ENCODE results near the gene PIGM. TPM values are rescaled to one million over a fixed set of nuclear protein-coding genes. Genes with fewer than 3 reads are reported as not detected.

PIGM gene
- total and polyA plus RNA-seq, 8 donors: 7.0 to 13.2 (median 12.0) TPM

DNA sequence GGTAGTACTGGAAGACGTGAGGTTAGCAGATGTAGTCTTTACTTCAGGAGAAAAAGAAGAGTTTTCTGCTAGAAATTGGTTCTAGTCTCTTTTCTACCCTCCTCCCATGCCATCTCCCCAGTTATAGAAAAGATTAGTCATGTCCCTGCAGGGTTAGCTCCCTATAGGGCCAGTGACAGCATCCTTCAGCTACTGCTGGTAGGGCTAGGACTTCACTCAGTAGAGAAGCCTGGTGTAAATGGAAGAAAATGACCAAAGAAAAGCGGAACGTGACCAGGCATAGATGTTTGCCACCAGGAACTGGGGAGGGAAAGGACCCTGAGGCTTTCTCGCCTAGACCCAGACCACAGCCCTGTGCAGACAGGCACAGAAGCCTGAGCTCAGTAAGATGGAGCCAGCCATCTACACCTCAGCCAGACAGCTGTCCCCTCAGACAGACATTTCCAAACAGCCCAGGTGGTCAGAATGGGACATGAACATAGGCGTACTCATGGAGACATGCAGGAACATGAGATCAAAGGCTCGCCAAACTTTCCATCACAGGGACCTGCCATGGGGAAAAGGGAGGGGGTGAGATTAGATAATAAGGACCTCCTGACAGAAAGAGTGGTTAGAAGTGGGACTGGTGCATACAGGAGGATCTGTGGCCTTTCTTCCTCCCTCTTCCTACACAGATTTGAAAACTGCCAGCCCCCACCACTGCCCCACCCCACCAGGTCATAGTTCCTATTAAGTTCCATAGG is 54.3 kb downstream of the PIGM start:
- Histone ChIP-seq H3K9me3 (no peaks in the 10 kb centered on the region), H3K36me3 (no peaks in the 10 kb centered on the region), H3K4me3 (no peak overlapping the region), H3K27ac (no peak overlapping the region), H3K27me3 (peaks cover 0 to 27% of the 10 kb centered on the region in 2 donors), H3K4me1 (no peaks in the 10 kb centered on the region)
- no peak for DNase-seq
- ATAC-seq: no peak
- TF ChIP-seq CTCF (IDR thresholded peaks at IDR 0.05): no peak
- intact Hi-C loops (cut with DNase I): no loop called here

Other genes with a start within 250 kb of the PIGM start
- gene FCRL6, start 229.6 kb downstream of the PIGM start, total RNA-seq: 1 to 10 TPM in 1 of 2 donors, under 1 TPM in 1; 0.73 to 2.2 TPM
- gene FCRL6, start 229.6 kb downstream of the PIGM start, polyA plus RNA-seq (ENCODE audit: insufficient read length in 6 of 6): under 1 TPM; 0.38 to 0.63 (median 0.44) TPM
- gene SLAMF8, start 205.1 kb downstream of the PIGM start, total RNA-seq: 10 to 100 TPM; 15.2 to 41.3 TPM
- gene SLAMF8, start 205.1 kb downstream of the PIGM start, polyA plus RNA-seq (ENCODE audit: insufficient read length in 6 of 6): 1 to 10 TPM in 2 of 6 donors, under 1 TPM in 4; 0.28 to 1.4 (median 0.52) TPM
- gene VSIG8, start 169.3 kb downstream of the PIGM start, total RNA-seq: not detected
- gene VSIG8, start 169.3 kb downstream of the PIGM start, polyA plus RNA-seq (ENCODE audit: insufficient read length in 6 of 6): under 1 TPM in 2 of 6 donors, not detected in 4; 0.10 to 0.14 TPM
- gene CFAP45, start 131.8 kb downstream of the PIGM start, total RNA-seq: 1 to 10 TPM; 1.1 to 4.7 TPM
- gene CFAP45, start 131.8 kb downstream of the PIGM start, polyA plus RNA-seq (ENCODE audit: insufficient read length in 6 of 6): 10 to 100 TPM in 1 of 6 donors, 1 to 10 TPM in 5; 2.6 to 12.4 (median 8.2) TPM
- 100 to 1,000 TPM; 565 to 617 TPM for gene TAGLN2, start 106.5 kb downstream of the PIGM start, total RNA-seq
- gene TAGLN2, start 106.5 kb downstream of the PIGM start, polyA plus RNA-seq (ENCODE audit: insufficient read length in 6 of 6): 100 to 1,000 TPM; 301 to 479 (median 330) TPM
- gene IGSF9, start 86.4 kb downstream of the PIGM start, total RNA-seq: 1 to 10 TPM; 2.8 to 3.0 TPM
- gene IGSF9, start 86.4 kb downstream of the PIGM start, polyA plus RNA-seq (ENCODE audit: insufficient read length in 6 of 6): 10 to 100 TPM; 12.2 to 16.9 (median 14.6) TPM
- not detected for gene SLAMF9, start 77.8 kb downstream of the PIGM start, total RNA-seq
- not detected for gene SLAMF9, start 77.8 kb downstream of the PIGM start, polyA plus RNA-seq (ENCODE audit: insufficient read length in 6 of 6)
- gene KCNJ10, start 38.2 kb upstream of the PIGM start, total RNA-seq: under 1 TPM in 1 of 2 donors, not detected in 1; 0.58 TPM
- gene KCNJ10, start 38.2 kb upstream of the PIGM start, polyA plus RNA-seq (ENCODE audit: insufficient read length in 6 of 6): under 1 TPM; 0.27 to 0.72 (median 0.50) TPM
- not detected for gene KCNJ9, start 49.5 kb upstream of the PIGM start, total RNA-seq
- gene KCNJ9, start 49.5 kb upstream of the PIGM start, polyA plus RNA-seq (ENCODE audit: insufficient read length in 6 of 6): under 1 TPM in 3 of 6 donors, not detected in 3; 0.04 to 0.10 (median 0.08) TPM
- gene IGSF8, start 66.6 kb upstream of the PIGM start, total RNA-seq: 10 to 100 TPM; 27.5 to 38.3 TPM
- 10 to 100 TPM; 28.3 to 33.7 (median 31.7) TPM for gene IGSF8, start 66.6 kb upstream of the PIGM start, polyA plus RNA-seq (ENCODE audit: insufficient read length in 6 of 6)
- gene ATP1A2, start 83.8 kb upstream of the PIGM start, total RNA-seq: 1 to 10 TPM; 2.8 to 5.0 TPM
- 10 to 100 TPM in 4 of 6 donors, 1 to 10 TPM in 2; 7.7 to 15.9 (median 12.4) TPM for gene ATP1A2, start 83.8 kb upstream of the PIGM start, polyA plus RNA-seq (ENCODE audit: insufficient read length in 6 of 6)
- not detected for gene ATP1A4, start 119.6 kb upstream of the PIGM start, total RNA-seq
- gene ATP1A4, start 119.6 kb upstream of the PIGM start, polyA plus RNA-seq (ENCODE audit: insufficient read length in 6 of 6): under 1 TPM; 0.10 to 0.26 (median 0.17) TPM
- gene CASQ1, start 158.6 kb upstream of the PIGM start, total RNA-seq: under 1 TPM; 0.17 to 0.29 TPM
- gene CASQ1, start 158.6 kb upstream of the PIGM start, polyA plus RNA-seq (ENCODE audit: insufficient read length in 6 of 6): under 1 TPM in 5 of 6 donors, not detected in 1; 0.20 to 0.71 (median 0.41) TPM
- 100 to 1,000 TPM; 175 to 178 TPM for gene PEA15, start 173.4 kb upstream of the PIGM start, total RNA-seq
- 100 to 1,000 TPM; 131 to 149 (median 141) TPM for gene PEA15, start 173.4 kb upstream of the PIGM start, polyA plus RNA-seq (ENCODE audit: insufficient read length in 6 of 6)
- 10 to 100 TPM; 93.9 to 99.3 TPM for gene DCAF8, start 230.6 kb upstream of the PIGM start, total RNA-seq
- 100 to 1,000 TPM; 166 to 235 (median 207) TPM for gene DCAF8, start 230.6 kb upstream of the PIGM start, polyA plus RNA-seq (ENCODE audit: insufficient read length in 6 of 6)

All from left lung (tissue), 10 donors.